ENCODE measurements around the gene CCDC81.
"Not testable (repeated sequence)": the region's sequence is repeated elsewhere in the genome, so short reads cannot be mapped to it uniquely, and the experiment has no call there.

DNA sequence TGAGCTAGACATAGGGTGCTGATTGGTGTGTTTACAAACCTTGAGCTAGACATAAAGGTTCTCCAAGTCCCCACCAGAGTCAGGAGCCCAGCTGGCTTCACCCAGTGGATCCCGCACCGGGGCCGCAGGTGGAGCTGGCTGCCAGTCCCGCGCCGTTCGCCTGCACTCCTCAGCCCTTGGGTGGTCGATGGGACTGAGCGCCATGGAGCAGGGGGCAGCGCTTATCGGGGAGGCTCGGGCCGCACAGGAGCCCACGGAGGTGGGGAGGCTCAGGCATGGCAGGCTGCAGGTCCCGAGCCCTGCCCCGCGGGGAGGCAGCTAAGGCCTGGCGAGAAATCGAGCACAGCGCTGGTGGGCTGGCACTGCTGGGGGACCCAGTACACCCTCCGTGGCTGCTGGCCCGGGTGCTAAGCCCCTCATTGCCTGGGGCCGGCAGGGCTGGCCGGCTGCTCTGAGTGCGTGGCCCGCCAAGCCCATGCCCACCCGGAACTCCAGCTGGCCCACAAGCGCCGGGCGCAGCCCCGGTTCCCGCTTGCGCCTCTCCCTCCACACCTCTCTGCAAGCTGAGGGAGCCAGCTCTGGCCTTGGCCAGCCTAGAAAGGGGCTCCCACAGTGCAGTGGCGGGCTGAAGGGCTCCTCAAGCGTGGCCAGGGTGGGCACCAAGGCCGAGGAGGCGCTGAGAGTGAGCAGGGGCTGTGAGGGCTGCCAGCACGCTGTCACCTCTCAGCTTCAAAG lies 58.8 kb downstream of the CCDC81 start:
- TF ChIP-seq BHLHE40 (IDR thresholded peaks at IDR 0.05; ENCODE audit: borderline replicate concordance); FOXM1 (IDR thresholded peaks at IDR 0.05; ENCODE audit: borderline replicate concordance); HDGF (IDR thresholded peaks at IDR 0.05; ENCODE audit: borderline replicate concordance); FOXK2 (IDR thresholded peaks at IDR 0.05); FOXA1 (IDR thresholded peaks at IDR 0.05); NFRKB (IDR thresholded peaks at IDR 0.05); ARNT (IDR thresholded peaks at IDR 0.05); ELF4 (IDR thresholded peaks at IDR 0.05); TARDBP (IDR thresholded peaks at IDR 0.05); LEF1 (IDR thresholded peaks at IDR 0.05; ENCODE audit: borderline replicate concordance); SP1 (IDR thresholded peaks at IDR 0.05); ZNF384 (IDR thresholded peaks at IDR 0.05): not testable (repeated sequence)
